B cell (primary cell): ENCODE measurements around the gene SASH1.

ENCODE experiments used
- CTCF ChIP-seq: fragments of 200-600 bp; IDR thresholded peaks from one replicate; pipeline ENCODE4 v1.8.0; 2022; ENCODE audit warnings: antibody characterized with exemption, mild to moderate bottlenecking
- EZH2 ChIP-seq: IDR thresholded peaks from 2 replicates; pipeline ENCODE4 v1.6.1; 2012; ENCODE audit warnings: borderline replicate concordance, low read depth, mild to moderate bottlenecking, moderate library complexity, low read length; ENCODE audit not compliant: insufficient read depth, poor library complexity, severe bottlenecking

- TF ChIP-seq CTCF, result no peak
- no peak for TF ChIP-seq EZH2
Measured at GRCh38 chr6:148432462-148433195, 90.0 kb downstream of the SASH1 start.
